Caco-2 (cell line): ENCODE measurements around the gene C8A. TPM values are rescaled to one million over a fixed set of nuclear protein-coding genes. Genes with fewer than 3 reads are reported as not detected.

Experiments used
- BruUV-seq: library from RNA; stranded (reverse); fragments of 400-500 nt; replicated peaks from 2 replicates; lab custom pipeline; 2021; lab: Mats Ljungman, UMichigan
- CTCF ChIA-PET: fragments of 300-600 bp; sonication (Branson Sonifier 250); formaldehyde crosslinking; loops from one replicate; lab custom pipeline; 2022; ENCODE audit warnings: antibody characterized with exemption; lab: Charles Lee
- POLR2A ChIA-PET: fragments of 300-600 bp; sonication (Branson Sonifier 250); formaldehyde crosslinking; loops from one replicate; lab custom pipeline; 2022; ENCODE audit warnings: antibody characterized with exemption; lab: Charles Lee
- DNase-seq, 2 experiments: peaks; one replicate each; pipeline versions ENCODE4 v3.0.0 to v3.0.0-alpha.2; 2020 to 2022
- H3K27me3 ChIP-seq: replicated peaks from 2 replicates; pipeline ENCODE4 v1.6.0; 2011; ENCODE audit warnings: low read length; ENCODE audit not compliant: control insufficient read depth, insufficient read depth
- H3K36me3 ChIP-seq: 2 replicates; pipeline ENCODE4 v1.5.1; 2011; ENCODE audit warnings: low read length; ENCODE audit not compliant: control insufficient read depth, insufficient read depth
- H3K4me1 ChIP-seq: fragments of 250-450 bp; sonication (Bioruptor Pico); 2 replicates; pipeline ENCODE4 v1.5.1; 2020; ENCODE audit warnings: mild to moderate bottlenecking
- H3K4me3 ChIP-seq: 2 replicates; pipeline ENCODE4 v1.5.1; 2011; ENCODE audit warnings: low read depth, mild to moderate bottlenecking, control low read depth, low read length
- H3K9me3 ChIP-seq: fragments of 250-450 bp; sonication (Bioruptor Pico); 2 replicates; pipeline ENCODE4 v1.5.1; 2020; ENCODE audit warnings: mild to moderate bottlenecking, moderate library complexity
- H3K27ac Mint-ChIP-seq: one replicate; pipeline ENCODE4 v1.8.0; 2022; ENCODE audit warnings: mixed read lengths; ENCODE audit not compliant: unreplicated experiment
- H3K27me3 Mint-ChIP-seq: one replicate; pipeline ENCODE4 v1.8.0; 2022; ENCODE audit warnings: mixed read lengths; ENCODE audit not compliant: insufficient read depth, unreplicated experiment
- H3K36me3 Mint-ChIP-seq: one replicate; pipeline ENCODE4 v1.8.0; 2022; ENCODE audit warnings: mild to moderate bottlenecking, mixed read lengths; ENCODE audit not compliant: insufficient read depth, unreplicated experiment
- H3K4me1 Mint-ChIP-seq: one replicate; pipeline ENCODE4 v1.8.0; 2022; ENCODE audit warnings: low read depth, mixed read lengths; ENCODE audit not compliant: unreplicated experiment
- H3K4me3 Mint-ChIP-seq: one replicate; pipeline ENCODE4 v1.8.0; 2022; ENCODE audit warnings: mild to moderate bottlenecking, moderate library complexity, mixed read lengths; ENCODE audit not compliant: unreplicated experiment
- H3K9me3 Mint-ChIP-seq: one replicate; pipeline ENCODE4 v1.8.0; 2022; ENCODE audit warnings: mixed read lengths; ENCODE audit not compliant: unreplicated experiment
- CTCF ChIP-seq, 2 experiments: fragments of 200-600 bp in 1 of 2; IDR thresholded peaks; 1 replicate in 1 of 2; 2 replicates in 1 of 2; pipeline versions ENCODE4 v1.5.1 to v1.8.0; 2011 to 2022; ENCODE audit warnings: antibody characterized with exemption in 1 of 2, control low read depth in 1 of 2, inconsistent platforms in 1 of 2, low read depth in 1 of 2, low read length in 1 of 2, mild to moderate bottlenecking in 1 of 2, moderate library complexity in 1 of 2; ENCODE audit not compliant: insufficient read depth in 1 of 2, severe bottlenecking in 1 of 2, unreplicated experiment in 1 of 2
- intact Hi-C: fragments of 100-400 bp; cut with micrococcal nuclease; formaldehyde crosslinking; loops from one replicate; pipeline ENCODE4 v1.10.0; 2022; ENCODE audit not compliant: unreplicated experiment
- total RNA-seq: library from RNA; stranded (reverse); gene quantifications from 2 replicates; pipeline ENCODE4 v1.2.3, GENCODE V29; 2022

The C8A gene
- total RNA-seq, 1 experiment from 2014 or later = not detected

DNA sequence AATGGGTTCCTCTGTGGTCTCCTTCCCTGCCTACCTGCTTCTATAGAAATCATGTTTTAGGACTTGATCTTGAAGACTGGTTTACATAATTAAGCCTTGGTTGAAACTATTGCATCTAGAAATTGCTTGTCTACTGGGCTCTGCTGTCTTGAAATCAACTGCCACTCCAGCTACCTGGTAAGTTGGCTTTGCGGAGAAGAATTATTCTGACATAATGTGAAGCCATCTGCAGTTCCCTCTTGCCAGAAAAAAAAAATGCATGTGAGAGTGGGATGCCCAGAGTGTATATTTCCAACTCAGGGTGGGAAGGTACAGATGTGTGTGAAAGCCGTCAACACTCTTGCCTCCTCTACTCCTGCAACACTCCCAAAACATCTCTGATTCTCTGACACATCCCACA is 84.0 kb downstream of the C8A start:
- no peak for TF ChIP-seq CTCF (IDR thresholded peaks at IDR 0.05; ENCODE audit: insufficient read depth in 1 of 2, low read depth in 1 of 2, low read length in 1 of 2, severe bottlenecking in 1 of 2, unreplicated experiment in 1 of 2)
- ChIA-PET POLR2A (no interaction called here), CTCF (no interaction called here)
- Histone ChIP-seq H3K36me3 (no peaks in the 10 kb centered on the region), H3K4me1 (no peaks in the 10 kb centered on the region), H3K4me3 (no peak overlapping the region), H3K27me3 (no peaks in the 10 kb centered on the region), H3K9me3 (no peaks in the 10 kb centered on the region)
- Mint-ChIP-seq H3K27ac (no peak overlapping the region), H3K4me1 (peaks cover 7% of the 10 kb centered on the region), H3K36me3 (no peaks in the 10 kb centered on the region), H3K27me3 (no peaks in the 10 kb centered on the region), H3K9me3 (peaks cover 10% of the 10 kb centered on the region), H3K4me3 (no peak overlapping the region)
- DNase-seq = no peak
- no TSS peak for BruUV-seq
- intact Hi-C loops = no loop called here

DNA sequence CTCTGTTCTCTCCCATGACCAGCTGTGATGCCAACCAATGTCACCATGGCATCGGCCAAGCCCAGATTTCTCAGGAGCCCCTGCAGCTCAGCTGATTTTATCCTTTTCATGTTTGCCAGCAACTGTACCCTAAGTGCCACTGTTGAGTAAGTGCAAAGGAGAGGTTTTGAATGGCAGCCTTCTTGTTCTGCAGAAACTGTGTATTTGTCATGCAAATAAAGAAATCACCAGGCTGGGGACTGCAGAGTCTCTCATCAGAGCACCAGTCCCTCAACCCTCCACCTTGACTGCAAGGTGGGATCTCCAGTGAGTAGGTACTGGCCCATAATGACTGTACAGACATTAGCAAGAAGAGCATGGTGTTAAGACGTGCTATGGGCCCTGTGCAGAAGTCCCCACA is 84.6 kb downstream of the C8A start:
- BruUV-seq = no TSS peak
- no peaks in the 10 kb centered on the region for H3K27me3 ChIP-seq
- ChIA-PET CTCF (no interaction called here), POLR2A (no interaction called here)
- Mint-ChIP-seq H3K27ac (no peak overlapping the region), H3K4me3 (no peak overlapping the region), H3K36me3 (no peaks in the 10 kb centered on the region), H3K9me3 (peaks cover 10% of the 10 kb centered on the region), H3K27me3 (no peaks in the 10 kb centered on the region), H3K4me1 (peaks cover 7% of the 10 kb centered on the region)
- DNase-seq = no peak
- no peaks in the 10 kb centered on the region for H3K36me3 ChIP-seq
- H3K4me3 ChIP-seq = no peak overlapping the region
- no peaks in the 10 kb centered on the region for H3K9me3 ChIP-seq
- no peak for TF ChIP-seq CTCF (IDR thresholded peaks at IDR 0.05; ENCODE audit: insufficient read depth in 1 of 2, low read depth in 1 of 2, low read length in 1 of 2, severe bottlenecking in 1 of 2, unreplicated experiment in 1 of 2)
- H3K4me1 ChIP-seq = no peaks in the 10 kb centered on the region
- intact Hi-C loops = no loop called here

- Mint-ChIP-seq H3K27ac (no peak overlapping the region), H3K27me3 (no peaks in the 10 kb centered on the region), H3K4me3 (no peak overlapping the region), H3K9me3 (peaks cover 10% of the 10 kb centered on the region), H3K4me1 (peaks cover 7% of the 10 kb centered on the region), H3K36me3 (no peaks in the 10 kb centered on the region)
- no TSS peak for BruUV-seq
- intact Hi-C loops = no loop called here
- no peaks in the 10 kb centered on the region for H3K4me1 ChIP-seq
- no peak overlapping the region for H3K4me3 ChIP-seq
- DNase-seq = no peak
- TF ChIP-seq CTCF (IDR thresholded peaks at IDR 0.05; ENCODE audit: insufficient read depth in 1 of 2, low read depth in 1 of 2, low read length in 1 of 2, severe bottlenecking in 1 of 2, unreplicated experiment in 1 of 2) = no peak
- no peaks in the 10 kb centered on the region for H3K9me3 ChIP-seq
- H3K27me3 ChIP-seq = no peaks in the 10 kb centered on the region
- H3K36me3 ChIP-seq = no peaks in the 10 kb centered on the region
- CTCF ChIA-PET = no interaction called here
- POLR2A ChIA-PET = no interaction called here
Measured at GRCh38 chr1:56940039-56940438, 85.4 kb downstream of the C8A start.
